ENCODE measurements around the gene GOLGA6C.
"Not testable (repeated sequence)": the region's sequence is repeated elsewhere in the genome, so short reads cannot be mapped to it uniquely, and the experiment has no call there.

GRCh38 chr15:75302753-75303152 is 44.6 kb downstream of the GOLGA6C start:
- TF ChIP-seq BHLHE40 (IDR thresholded peaks at IDR 0.05; ENCODE audit: borderline replicate concordance); TARDBP (IDR thresholded peaks at IDR 0.05); ELF4 (IDR thresholded peaks at IDR 0.05); PKNOX1 (IDR thresholded peaks at IDR 0.05); FOXM1 (IDR thresholded peaks at IDR 0.05; ENCODE audit: borderline replicate concordance); FOXK2 (IDR thresholded peaks at IDR 0.05); SUZ12 (IDR thresholded peaks at IDR 0.05): not testable (repeated sequence)
